ENCODE results near the gene FAM227A. TPM values are rescaled to one million over a fixed set of nuclear protein-coding genes. Genes with fewer than 3 reads are reported as not detected.
A peak's percentile ranks its signal among the peaks of the same experiment; 100 is the strongest.

The FAM227A gene
- polyA plus RNA-seq, 3 donors = not detected

DNA sequence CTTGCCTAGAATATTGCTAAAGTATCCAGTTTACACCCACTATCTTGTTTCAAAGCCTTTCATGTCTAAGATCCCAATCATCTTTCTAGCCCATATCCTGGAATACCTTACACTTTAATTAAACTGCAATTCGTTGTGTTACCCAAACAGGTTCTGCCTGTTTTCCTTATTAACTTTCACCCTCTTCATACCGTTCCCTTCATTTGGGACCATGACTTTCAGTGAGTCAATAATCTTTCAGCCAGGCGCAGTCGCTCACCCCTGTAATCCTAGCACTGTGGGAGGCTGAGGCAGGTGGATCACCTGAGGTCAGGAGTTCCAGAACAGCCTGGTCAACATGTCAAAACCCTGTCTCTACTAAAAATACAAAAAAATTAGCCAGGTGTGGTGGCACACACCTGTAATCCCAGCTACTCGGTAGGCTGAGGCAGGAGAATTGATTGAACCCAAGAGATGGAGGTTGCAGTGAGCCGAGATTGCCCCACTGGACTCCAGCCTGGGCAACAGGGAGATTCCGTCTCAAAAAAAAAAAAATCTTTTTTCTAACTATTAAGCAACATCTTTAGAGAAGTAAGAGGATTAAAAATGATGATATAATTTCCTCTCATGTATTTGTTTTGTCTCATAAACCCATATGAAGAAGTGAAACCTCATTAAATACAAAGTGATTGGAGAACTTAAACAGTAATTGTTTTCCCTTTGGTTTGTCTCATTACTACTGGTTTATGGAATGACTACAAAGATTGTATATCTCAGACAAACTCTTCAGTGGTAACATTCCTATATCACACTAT lies 106.9 kb downstream of the FAM227A start:
- 89% methylated on average over 1 of the region's 7 CpGs for WGBS (ENCODE audit: insufficient coverage)
- DNase-seq = peak; percentile 65 to 87 (median 79)
- peaks cover 6 to 45% (median 20%) of the 10 kb centered on the region in 7 donors for H3K9me3 Mint-ChIP-seq

GRCh38 chr22:38540701-38541100 lies 115.5 kb downstream of the FAM227A start:
- intact Hi-C loops (cut with micrococcal nuclease) = no loop called here
- Mint-ChIP-seq H3K4me3 (peak overlapping the region in 1 of 2 donors; percentile 71), H3K4me1 (no peaks in the 10 kb centered on the region), H3K9me3 (peaks cover 29 to 47% (median 44%) of the 10 kb centered on the region in 7 donors), H3K27ac (no peak overlapping the region), H3K27me3 (ENCODE audit: low read depth in 3 of 3) (peaks cover 68 to 89% (median 81%) of the 10 kb centered on the region in 3 donors), H3K36me3 (peaks cover 26 to 31% of the 10 kb centered on the region in 2 donors)
- TF ChIP-seq CTCF (IDR thresholded peaks at IDR 0.05) = no peak
- Histone ChIP-seq H4K20me1 (ENCODE audit: insufficient read depth, low read length) (no peaks in the 10 kb centered on the region), H3K4me3 (replicated peaks in 1 of 3; ENCODE audit: low read depth in 2 of 3, low read length in 3 of 3) (no peak overlapping the region), H3K9me3 (replicated peaks in 1 of 2; ENCODE audit: control insufficient read depth in 1 of 2, insufficient read depth in 1 of 2, low read length in 2 of 2) (peaks cover 31 to 41% of the 10 kb centered on the region in 2 donors), H3K9ac (ENCODE audit: insufficient read depth, low read length, poor library complexity, severe bottlenecking) (no peak overlapping the region), H3K27ac (ENCODE audit: low read depth in 1 of 2, low read length in 2 of 2) (no peak overlapping the region), H3K4me2 (replicated peaks; ENCODE audit: extremely low read depth, low read length, poor library complexity, severe bottlenecking) (no peak overlapping the region), H3K27me3 (ENCODE audit: control insufficient read depth in 2 of 2, insufficient read depth in 2 of 2, low read length in 2 of 2) (peaks cover 66 to 95% of the 10 kb centered on the region in 2 donors), H2AFZ (ENCODE audit: insufficient read depth, low read depth, low read length, poor library complexity, severe bottlenecking) (no peak overlapping the region), H3K4me1 (ENCODE audit: control insufficient read depth in 1 of 2, insufficient read depth in 2 of 2, low read length in 2 of 2) (no peaks in the 10 kb centered on the region), H3K79me2 (ENCODE audit: insufficient read depth, low read length) (no peaks in the 10 kb centered on the region), H3K36me3 (replicated peaks in 1 of 2; ENCODE audit: control insufficient read depth in 1 of 2, insufficient read depth in 2 of 2, low read length in 2 of 2) (no peaks in the 10 kb centered on the region)
- WGBS (ENCODE audit: insufficient coverage) = no CpG with 5 or more reads among the region's 2 CpGs
- no peak for DNase-seq

More for the DNA sequence above, 106.9 kb downstream of the FAM227A start:
- intact Hi-C loops (cut with micrococcal nuclease) = loop anchor here (5.0 kb wide), 2 partner anchors 37 to 42 kb away; partner anchors contain the start of gene DDX17 (in 1 of the 2)
- Mint-ChIP-seq H3K27ac (peak overlapping the region; percentile 50 to 93 (median 84)), H3K4me3 (peak overlapping the region in 1 of 2 donors; percentile 73), H3K36me3 (peaks cover 15% of the 10 kb centered on the region in 2 donors), H3K27me3 (ENCODE audit: low read depth in 3 of 3) (peaks cover 85 to 91% (median 87%) of the 10 kb centered on the region in 3 donors), H3K4me1 (peaks cover 23% of the 10 kb centered on the region)
- Histone ChIP-seq H3K27ac (ENCODE audit: low read depth in 1 of 2, low read length in 2 of 2) (peak overlapping the region in 1 of 2 donors; percentile 65), H3K9ac (ENCODE audit: insufficient read depth, low read length, poor library complexity, severe bottlenecking) (no peak overlapping the region), H3K79me2 (ENCODE audit: insufficient read depth, low read length) (no peaks in the 10 kb centered on the region), H3K4me1 (ENCODE audit: control insufficient read depth in 1 of 2, insufficient read depth in 2 of 2, low read length in 2 of 2) (peaks cover 30 to 33% of the 10 kb centered on the region in 2 donors), H3K9me3 (replicated peaks in 1 of 2; ENCODE audit: control insufficient read depth in 1 of 2, insufficient read depth in 1 of 2, low read length in 2 of 2) (peaks cover 11 to 13% of the 10 kb centered on the region in 2 donors), H3K4me3 (replicated peaks in 1 of 3; ENCODE audit: low read depth in 2 of 3, low read length in 3 of 3) (peak overlapping the region in 1 of 3 experiments; percentile 29), H3K4me2 (replicated peaks; ENCODE audit: extremely low read depth, low read length, poor library complexity, severe bottlenecking) (peak overlapping the region; percentile 46), H4K20me1 (ENCODE audit: insufficient read depth, low read length) (peaks cover 14% of the 10 kb centered on the region), H3K27me3 (ENCODE audit: control insufficient read depth in 2 of 2, insufficient read depth in 2 of 2, low read length in 2 of 2) (peaks cover 67 to 86% of the 10 kb centered on the region in 2 donors), H2AFZ (ENCODE audit: insufficient read depth, low read depth, low read length, poor library complexity, severe bottlenecking) (no peak overlapping the region), H3K36me3 (replicated peaks in 1 of 2; ENCODE audit: control insufficient read depth in 1 of 2, insufficient read depth in 2 of 2, low read length in 2 of 2) (no peaks in the 10 kb centered on the region)
- no peak for TF ChIP-seq CTCF (IDR thresholded peaks at IDR 0.05)

All from CD14-positive monocyte (primary cell).